Activated T-cell treated with anti-CD3 and anti-CD28 coated beads for 1 hour (primary cell): ENCODE measurements around the gene FBLN2.
"Not testable (repeated sequence)": the region's sequence is repeated elsewhere in the genome, so short reads cannot be mapped to it uniquely, and the experiment has no call there.

Experiments
- DNase-seq: peaks from one replicate; pipeline ENCODE4 v3.0.0-alpha.2; 2020; ENCODE audit warnings: low read depth

FBLN2 gene

DNA sequence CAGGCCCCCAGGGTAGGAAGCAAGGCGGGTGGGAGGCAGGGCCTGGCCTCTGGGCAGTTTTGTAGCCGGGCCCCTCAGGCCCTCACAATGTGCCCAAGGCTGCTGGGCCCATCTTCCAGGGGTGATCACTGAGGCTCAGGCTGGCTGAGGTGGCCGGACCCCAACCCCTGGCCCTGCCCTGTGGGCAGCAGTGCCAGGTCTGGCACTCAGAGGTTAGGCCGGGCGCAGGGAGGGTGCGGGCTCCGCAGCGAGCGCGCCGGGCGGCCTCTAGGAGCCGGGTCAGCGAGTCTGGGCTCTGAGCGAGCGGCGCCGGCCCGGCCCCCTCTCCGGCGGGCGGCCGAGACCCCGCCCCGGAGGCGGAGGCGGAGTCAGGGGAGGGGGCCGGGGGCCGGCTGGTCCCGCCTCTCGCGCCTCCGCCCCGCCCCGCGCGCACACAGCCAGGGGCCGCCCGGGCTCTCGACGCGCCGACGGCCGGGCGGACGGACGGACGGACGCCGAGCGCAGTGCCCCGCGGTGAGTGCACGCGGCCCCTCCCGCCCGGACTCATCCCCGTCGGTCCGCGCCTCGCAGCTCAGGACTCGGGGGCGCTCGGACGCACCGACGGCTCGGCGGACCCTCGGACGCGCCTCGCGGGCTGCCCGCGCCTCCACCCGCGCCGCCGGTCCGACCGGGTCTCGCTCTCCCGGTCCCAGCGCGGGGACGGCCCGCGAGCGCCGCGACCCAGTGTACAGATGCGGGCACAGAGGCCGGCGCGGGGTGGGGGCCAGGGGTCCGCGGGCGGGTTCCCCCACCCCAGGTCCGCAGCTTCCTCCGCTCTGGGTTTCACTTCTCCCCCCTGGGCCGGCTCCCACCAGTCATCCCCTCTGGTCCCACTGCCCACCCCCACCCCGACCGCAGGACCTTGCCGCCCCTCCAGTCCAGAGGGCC lies at the start of gene FBLN2:
Gene FBLN2 (plus strand): TSS at position 430 of the 927 bp plus-strand sequence. CDS start 21,231 bp downstream, outside the sequence.
- DNase-seq, result no peak

DNA sequence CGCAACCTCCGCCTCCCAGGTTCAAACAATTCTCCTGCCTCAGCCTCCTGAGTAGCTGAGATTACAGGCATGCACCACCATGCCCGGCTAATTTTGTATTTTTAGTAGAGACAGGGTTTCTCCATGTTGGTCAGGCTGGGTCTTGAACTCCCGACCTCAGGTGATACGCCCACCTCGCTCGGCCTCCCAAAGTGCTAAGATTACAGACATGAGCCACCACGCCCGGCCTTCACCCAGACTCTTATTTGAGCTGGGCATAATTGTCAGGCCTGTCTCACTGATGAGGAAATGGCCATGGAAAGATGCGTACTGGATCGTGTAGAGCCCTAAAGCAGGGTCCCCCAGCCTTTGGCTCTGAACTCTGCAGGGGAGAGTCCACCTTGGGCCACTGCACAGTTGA lies 49.7 kb upstream of the FBLN2 start:
- not testable (repeated sequence) for DNase-seq

DNA sequence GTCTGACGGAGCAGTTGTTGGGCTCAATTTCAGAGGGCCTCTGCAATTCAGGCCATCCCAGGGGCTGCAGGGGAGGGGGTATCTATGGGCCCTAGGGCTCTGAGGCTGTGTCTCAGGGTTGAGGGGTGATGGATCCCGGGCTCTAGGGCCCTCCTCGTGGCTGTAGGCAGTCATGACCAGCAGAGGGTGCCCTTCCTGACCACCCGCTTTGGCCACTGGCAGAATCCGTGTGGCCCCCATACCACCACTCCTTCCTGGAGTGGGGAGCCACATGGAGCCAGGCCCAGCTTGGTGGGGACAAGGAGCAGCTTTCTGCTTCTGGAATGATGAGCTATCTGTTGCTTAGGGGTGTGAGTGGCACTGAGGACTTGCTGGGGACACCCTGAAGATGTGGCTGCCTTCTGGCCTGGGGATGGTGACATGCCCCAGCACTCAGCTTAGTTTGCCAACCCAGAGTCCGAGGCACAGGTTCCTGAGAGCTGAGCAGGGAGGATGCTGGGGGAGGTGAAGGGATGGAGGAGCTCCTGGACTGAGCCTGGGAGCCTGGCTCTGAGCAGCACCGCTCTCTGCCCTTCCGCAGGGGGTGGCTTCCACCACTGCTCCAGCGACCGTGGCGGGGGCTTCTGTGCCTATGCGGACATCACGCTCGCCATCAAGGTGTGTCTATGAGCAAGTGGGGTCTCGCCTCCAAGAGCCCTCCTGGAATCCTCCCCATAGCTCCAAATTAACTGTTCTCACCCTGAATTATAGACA lies 48.6 kb upstream of the FBLN2 start:
- DNase-seq, result no peak

DNA sequence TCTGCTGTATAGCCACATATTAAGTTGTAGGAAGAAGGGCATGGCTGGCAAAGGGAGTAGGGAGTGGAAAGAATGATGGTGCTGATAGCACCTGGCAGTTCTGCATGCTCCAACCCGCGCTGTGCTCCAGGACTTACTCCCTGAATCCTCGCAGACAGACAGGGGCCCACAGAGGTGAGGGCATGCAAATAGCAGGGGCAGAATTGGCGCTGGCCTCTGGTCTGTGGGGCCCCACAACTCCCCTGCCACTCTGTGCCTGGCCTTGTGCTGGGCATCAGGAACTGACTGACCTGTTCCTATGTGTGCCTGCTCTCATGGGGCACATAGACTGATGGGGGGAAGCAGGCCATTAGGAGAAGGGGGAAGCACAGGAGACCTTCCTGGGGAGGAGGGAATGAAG lies 47.9 kb upstream of the FBLN2 start:
- DNase-seq, result no peak

DNA sequence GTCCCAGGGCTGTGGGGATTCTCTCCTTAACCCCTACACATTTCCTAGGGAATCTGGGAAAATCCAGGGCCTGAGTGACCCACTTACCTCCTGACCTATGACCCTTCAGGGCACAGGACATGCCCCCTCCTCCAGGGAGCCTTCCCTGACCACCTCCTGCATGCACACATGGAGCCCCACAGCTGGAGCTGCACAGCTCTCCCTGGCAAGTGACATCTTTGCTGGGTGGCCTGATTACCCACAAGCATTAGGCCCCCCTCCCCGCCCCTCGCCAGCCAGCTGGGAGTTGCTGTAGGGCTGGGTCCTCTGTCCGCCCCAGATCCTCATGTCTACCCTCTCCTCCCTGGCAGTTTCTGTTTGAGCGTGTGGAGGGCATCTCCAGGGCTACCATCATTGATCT lies 47.4 kb upstream of the FBLN2 start:
- DNase-seq, result no peak

DNA sequence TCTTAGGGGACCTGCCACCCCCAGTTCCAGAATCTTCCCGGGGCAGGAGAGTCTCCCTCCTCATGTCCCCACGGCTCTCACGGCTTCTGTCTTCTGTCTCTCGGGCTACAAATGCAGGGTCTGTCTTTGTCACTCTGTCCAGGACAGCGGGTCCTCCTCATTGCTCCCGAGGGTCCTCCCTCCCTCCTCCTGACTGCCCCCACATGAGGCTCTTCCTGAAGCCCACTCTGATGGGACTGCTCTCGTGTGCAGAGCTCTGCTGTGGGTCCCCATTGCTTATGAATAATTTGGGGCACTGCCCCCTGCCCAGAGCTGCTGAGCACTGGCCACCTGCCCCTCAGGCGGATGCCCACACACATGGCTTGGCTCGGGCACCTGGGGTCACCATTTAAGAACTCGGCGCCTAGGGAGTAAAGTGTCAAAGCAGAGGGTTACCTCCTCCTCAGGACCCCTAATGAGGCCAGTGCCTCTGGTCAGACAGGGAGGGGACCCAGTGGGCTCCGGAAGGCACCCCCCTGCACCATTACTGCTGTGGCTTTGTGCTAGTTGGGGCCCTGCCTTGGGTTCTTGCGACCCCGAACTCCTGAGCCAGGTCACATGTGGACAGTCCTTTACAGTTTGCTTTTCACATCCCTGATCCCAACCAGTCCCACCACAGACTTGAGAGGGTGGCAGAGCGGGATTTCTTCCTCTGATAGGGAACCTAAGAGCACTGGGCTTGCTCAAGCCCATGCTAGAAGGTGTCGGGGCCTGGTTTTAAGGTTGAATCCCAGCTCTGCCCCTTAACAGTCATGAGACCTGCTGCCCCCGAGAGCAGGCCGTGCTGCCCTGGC lies 46.8 kb upstream of the FBLN2 start:
- DNase-seq, result no peak

DNA sequence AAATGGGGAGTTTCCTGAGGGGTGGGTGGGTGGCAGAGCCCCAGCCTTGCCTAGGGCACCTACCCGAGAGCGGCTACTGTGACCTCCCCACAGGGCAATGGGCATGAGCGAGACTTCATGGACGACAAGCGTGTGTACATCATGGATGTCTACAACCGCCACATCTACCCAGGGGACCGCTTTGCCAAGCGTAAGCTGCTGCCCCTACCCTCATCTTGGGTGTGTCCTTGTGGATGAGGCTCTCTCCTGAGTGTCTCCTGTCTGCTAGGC lies 46.2 kb upstream of the FBLN2 start:
- DNase-seq, result no peak

DNA sequence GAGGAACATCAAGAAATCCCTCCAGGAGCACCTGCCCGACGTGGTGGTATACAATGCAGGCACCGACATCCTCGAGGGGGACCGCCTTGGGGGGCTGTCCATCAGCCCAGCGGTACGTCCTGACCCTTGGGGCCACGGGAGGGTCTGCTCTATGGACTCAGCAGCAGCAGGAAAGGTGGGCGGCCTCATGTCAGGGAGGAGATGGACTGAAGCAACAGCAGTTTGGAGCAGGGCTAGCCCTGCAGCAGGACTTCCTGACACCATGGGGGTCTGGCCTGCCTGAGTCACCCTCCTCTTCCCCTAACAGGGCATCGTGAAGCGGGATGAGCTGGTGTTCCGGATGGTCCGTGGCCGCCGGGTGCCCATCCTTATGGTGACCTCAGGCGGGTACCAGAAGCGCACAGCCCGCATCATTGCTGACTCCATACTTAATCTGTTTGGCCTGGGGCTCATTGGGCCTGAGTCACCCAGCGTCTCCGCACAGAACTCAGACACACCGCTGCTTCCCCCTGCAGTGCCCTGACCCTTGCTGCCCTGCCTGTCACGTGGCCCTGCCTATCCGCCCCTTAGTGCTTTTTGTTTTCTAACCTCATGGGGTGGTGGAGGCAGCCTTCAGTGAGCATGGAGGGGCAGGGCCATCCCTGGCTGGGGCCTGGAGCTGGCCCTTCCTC lies 44.6 kb upstream of the FBLN2 start:
- DNase-seq, result no peak

DNA sequence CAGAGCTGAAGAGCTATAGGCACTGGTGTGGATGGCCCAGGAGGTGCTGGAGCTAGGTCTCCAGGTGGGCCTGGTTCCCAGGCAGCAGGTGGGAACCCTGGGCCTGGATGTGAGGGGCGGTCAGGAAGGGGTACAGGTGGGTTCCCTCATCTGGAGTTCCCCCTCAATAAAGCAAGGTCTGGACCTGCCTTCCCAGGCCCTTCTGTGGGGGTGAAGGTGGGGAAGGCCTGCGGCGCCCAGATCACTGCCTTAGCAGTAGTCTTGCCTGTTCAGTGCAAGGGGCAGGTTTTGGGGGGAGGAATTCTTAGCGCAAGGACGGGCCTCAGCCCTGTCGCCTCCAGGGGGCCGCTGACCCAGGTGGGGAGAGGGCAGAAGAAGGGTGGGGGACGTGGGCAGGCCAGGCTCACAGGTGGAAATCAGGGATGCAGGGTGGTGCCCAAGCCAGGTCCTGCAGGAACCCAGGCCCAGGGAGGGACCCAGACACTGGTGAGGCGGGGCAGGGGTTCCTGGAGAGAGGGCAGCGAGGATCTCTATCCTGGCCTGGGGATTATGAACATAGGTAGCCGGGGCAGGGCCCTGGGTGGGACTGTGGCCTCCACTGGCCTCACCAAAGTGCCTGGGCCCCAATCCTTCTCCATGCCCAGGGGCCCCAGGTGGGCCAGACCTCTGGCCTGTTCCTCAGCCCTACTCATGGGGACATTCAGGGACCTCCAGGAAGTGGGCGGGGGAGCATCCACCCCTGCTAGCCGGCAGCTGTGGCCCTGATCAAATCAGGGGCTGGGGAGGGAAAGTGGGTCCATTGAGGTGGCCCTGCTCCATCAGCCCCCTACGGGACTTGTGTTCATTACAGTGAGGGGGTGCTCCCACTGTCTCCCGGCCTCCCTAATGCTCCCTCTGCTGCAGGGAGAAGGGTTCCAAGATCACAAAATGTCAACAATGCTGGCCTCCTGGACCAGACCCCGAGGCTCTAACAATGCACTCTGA lies 43.5 kb upstream of the FBLN2 start:
- no peak for DNase-seq

DNA sequence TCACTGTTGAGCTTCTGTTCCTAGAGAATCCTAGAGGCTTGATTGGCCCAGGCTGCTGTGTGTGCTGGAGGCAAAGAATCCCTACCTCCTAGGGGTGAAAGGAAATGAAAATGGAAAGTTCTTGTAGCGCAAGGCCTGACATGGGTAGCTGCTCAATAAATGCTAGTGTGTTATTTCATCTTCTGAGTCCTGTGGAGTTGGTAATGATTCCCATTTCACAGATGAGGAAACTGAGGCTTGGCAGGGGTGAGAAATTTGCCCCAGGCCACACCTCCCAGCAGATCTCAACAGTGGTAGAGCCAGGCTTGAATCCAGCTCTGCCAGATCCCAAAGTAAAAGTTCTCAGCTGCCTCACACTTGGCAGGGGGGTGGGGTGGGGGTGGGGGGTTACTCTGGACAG lies 42.7 kb upstream of the FBLN2 start:
- no peak for DNase-seq

DNA sequence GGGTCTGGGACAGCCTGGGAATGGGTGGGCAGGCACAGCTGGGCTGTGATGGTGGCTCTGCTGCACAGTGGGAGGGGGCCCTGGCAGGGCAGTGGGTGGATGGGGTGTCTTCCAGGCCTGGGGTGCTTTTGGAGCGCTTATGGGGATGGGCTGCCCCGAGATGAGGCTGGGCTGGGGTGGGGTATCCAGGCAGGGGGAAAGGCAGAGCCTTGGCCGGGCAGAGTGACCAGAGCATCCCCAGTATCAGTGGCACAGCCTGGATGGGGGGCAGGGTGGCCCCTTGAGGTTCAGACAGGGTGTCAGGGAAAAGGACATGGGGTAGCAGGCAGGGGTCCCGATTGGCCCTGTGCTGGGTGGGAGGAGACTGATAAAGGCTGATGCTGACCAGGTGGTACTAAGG lies 42.2 kb upstream of the FBLN2 start:
- DNase-seq, result no peak

DNA sequence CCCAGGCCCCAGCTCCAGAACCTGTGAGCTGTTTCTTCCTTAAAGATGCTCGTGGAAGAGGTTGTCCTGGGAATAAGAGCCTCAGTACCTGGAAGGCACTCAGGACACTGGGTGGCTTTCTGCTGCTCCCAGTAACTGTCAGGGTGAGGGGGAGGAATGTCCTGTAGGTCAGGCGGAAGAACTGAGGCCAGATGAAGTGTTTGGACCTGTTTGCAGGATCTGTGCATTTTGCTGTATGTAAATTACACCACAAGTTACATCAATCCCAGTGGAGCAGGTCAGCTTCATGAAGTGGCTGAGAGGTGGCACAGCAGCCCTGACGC lies 41.7 kb upstream of the FBLN2 start:
- no peak for DNase-seq

DNA sequence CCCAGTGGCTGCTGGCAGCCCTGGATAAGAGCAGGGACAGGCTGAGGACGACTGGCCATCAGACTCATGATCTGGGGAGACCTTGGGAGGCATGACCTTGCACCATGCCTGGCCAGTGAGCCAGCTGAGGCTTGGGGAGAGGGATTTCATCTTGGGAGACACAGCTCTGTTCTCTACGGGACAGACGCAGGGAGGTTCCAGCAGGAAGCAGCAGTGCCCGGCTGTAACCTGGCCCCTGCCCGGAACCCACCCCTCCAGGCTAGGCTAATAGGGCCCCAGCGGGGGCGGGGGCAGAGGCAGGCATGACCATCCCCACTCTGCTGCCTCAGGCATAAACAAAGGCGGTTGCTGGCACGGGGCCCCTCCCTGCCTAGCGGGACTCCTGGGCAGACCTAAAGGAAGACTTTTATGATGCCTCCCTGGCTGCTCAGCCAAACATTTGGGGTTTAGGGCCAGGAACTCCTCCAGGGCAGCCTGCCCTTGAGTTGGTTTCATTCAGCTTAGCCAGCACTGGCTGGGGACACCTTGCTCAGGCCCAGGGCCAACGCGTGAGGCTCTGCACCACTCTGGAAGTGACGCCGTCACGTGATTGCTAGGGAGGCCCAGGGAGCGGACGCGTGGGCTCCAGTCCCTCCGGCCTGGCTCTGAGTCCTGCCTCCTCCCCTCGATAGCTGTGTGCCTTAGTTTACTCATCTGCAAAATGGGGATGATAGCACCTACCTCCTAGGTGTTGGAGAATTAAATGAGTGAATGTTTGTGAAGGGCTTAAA lies 41.2 kb upstream of the FBLN2 start:
- DNase-seq, result no peak

DNA sequence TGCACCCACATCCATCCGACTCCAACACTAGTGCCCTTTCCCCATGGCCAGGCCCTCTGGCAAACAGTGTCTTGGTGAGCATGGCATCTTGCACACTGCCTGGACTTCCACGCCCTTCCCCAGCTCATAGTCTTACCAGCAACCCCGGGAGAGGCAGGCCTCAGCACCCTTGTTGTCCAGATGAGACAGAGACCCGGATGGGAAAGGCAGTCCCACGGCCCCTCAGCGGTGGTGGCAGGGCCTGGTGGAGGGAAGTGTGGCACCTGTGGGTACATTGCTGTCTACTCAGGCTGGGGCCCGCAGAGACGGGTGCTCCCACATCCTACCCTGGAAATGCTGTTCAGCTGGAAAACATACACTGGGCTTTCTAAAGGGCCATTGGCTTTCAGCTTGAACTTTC lies 40.4 kb upstream of the FBLN2 start:
- no peak for DNase-seq

DNA sequence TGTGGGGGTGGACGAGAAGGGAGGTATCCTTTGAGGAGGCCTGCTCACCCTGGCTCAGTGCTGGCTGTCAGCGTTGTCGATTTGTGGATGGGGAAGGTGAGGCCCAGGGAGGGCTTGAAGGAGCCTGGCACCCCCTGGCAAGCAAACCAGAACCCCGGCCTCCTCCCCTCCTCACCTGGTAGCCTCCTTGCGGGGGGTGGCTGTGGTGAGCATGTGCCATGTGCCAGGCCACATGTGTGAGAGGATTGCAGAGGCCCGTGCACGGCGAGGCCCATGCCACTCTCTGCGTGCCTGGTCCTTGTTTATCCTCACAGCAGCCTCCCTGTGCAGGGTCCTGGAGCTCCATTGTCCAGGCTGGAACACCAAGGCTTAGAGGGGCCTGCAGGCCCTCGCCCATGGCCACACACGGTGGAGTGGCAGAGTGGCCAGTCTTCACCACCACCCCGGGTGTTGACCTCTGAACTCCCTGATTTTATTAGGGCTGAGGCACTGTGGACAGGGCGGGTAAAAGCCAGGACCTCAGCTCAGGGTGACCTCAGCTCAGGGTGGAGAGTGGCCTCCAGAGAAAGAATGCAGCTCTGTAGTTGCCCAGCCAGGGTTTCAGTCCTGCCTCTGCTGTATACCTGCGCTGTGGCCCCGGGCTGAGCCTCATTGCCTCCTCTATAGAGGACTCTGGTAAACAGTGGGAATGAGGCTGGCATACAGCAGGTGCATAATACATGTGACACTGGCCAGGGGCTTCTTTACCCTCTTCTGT lies 39.7 kb upstream of the FBLN2 start:
- no peak for DNase-seq

DNA sequence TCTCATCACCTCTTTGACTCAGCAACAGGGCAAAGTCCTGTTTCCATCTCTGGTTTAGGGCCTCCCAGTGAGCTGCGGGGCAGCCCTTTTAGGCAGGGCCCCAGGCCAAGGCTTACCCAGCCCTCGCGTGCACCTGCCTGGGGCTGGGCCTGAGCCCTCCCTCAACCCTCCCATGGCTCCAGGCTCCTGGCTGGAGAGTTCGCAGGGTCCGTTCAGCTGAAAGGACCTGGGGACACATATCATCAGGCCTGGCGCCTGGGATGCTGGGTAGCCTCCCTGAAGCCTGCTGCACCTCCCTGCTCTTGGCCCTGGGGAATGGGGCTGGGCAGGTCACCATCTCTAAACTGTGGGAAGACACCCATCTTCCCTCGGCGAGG lies 39.1 kb upstream of the FBLN2 start:
- DNase-seq, result no peak

DNA sequence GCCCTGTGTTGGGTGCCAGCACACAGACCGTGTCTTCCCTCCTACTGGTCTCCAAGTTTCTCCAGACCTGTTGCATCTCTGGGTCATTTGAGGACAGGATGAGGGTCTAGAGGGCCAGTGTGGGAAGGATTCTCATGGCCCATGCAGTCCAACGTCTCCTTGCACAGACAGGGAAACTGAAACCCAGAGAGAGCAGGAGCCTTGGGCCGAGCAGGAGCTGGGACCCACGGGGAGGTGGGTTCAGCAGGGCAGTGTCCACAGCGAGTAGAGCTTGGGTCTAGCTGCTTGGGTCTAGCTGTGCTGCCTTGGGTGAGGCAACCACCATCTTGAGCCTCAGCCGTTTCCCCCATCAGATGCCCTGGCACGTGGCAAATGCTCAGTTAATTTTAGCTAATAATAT lies 36.5 kb upstream of the FBLN2 start:
- DNase-seq, result no peak

DNA sequence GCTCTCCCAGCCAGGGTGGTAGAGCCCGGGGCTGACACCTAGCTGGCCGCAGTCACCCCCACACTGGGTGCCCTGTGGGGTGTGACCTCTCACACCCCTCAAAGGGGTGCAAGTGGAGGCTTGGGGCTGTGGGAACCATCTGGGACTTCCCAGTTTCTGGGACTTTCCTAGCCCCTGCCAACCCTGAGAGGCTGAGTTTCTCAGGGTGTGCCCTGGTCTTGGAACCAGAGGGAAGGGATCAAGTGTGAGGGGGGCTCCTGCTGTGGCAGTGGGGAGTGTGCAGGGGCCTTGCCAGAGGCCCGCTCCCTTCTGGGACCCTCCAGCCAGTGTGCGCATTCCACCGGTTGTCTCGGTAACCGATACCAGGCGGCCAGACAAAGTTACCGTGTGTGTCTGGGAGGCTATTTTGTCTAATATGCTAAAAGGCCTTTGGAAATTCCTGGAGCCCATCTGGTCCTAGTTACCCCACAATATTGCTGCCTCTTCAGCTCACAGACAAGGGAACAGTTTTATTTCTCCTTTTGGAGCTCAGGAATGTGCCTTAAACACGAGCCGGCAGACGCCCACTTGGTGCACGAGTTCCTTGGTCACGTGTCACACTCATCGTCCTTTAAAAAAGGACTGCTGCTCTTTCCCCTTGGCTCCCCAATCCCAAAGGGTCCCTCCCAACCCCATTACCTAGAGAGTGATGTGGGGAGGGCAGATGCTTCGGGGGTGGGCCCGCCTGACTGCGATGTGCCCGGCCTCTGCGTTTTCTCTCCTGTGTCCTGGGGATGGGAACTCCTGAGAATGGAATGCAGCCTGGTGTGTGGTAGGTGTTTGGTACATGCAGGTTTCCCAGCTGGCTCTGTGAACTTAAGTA lies 35.6 kb upstream of the FBLN2 start:
- no peak for DNase-seq
